ENCODE measurements around the gene MAP4K2.

Gene MAP4K2

DNA sequence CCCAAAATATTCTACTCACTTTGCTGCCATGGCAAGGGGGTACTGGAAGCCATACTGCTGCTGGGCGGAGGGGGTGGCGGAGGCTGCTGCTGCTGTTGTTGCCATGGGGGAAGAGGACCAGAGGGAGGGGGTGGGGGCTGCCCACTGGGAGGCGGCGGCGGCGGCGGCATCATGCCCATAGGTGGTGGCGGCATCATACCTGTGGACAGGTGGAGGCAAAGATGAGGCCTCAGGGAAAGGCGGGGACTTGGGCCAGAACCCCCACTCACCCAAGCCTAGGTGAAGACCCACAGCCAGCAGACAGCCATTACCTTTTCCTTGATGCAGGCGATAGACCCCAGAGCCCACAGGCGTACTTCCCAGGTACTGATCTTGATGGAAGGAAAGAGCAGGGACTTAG lies 36.1 kb downstream of the MAP4K2 start:
- no peak for DNase-seq

- no peak for DNase-seq
These were observed 37.0 kb downstream of the MAP4K2 start for GRCh38 chr11:64765851-64766665.

GRCh38 chr11:64765291-64765850 lies 37.6 kb downstream of the MAP4K2 start:
- DNase-seq, result no peak

DNA sequence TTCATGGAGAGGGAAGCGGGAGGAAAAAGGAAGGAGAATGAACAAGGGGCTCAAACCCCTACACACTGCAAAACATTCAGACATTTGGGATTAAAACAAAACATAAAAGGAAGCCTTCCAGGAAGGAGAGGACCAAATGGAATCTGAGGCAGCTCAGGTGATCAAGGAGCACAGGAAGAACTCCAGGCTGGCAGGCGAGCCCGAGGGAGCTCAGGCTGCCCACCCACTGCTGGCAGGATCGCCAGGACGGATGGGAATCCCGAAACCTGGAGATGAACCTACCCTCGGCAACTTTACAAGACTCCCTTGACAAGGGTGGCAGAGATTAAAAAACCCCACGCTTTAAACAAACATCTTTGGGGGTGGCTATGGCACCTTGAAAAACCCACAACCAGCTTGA lies 38.3 kb downstream of the MAP4K2 start:
- no peak for DNase-seq

- peak; percentile 43 for DNase-seq
These were observed 38.9 kb downstream of the MAP4K2 start for GRCh38 chr11:64764040-64764611.

- DNase-seq, result no peak
These were observed 39.4 kb downstream of the MAP4K2 start for GRCh38 chr11:64763526-64764039.

- no peak for DNase-seq
These were observed 40.1 kb downstream of the MAP4K2 start for GRCh38 chr11:64762674-64763525.

DNA sequence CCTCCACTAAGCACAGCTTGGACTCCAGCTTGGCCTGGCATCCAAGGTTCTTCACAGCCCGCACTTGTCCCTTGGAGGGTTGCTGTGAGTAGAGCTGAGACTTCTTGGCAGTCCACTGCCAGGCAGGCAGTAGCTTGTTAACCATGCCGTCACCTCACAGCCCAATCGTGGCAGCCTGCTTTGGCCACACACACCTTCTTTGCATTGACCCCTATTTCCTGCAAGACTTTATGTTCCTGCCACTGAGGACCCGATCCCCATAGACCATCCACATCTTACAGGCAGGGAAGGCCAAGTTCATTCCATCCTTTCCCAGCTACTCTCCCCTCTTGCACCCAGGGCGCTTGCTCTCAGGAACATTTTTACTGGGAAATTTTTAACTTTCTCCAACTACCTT lies 40.7 kb downstream of the MAP4K2 start:
- no peak for DNase-seq

DNA sequence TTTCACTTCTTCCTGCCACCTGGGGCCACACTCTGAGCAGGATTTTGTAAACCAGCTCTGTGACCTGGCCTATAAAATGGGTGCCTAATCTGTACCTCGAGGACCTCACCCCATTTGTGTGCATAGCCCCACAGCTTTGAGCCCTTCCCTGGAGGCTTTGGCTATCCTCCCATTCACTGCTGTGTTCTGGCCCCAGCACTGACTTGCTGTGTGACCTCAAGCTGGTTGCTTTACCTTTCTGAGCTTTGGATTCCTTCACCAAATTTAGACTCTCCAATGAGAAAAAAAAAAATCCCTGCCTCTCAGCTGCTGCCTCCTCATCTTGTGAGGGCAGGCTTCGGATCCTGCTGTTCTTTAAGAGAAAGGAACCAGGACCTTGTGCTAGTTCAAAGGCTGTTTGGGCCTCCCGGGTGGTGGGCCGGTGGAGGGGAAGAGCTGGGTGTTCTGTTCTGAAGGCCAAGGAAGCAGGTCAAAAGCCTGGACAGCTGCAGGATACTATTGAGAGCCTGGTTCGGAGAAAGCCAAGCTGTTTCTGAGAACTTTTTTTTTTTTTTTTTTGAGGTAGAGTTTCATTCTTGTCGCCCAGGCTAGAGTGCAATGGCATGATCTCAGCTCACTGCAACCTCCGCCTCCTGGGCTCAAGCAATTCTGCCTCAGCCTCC lies 42.1 kb downstream of the MAP4K2 start:
- DNase-seq, result no peak

DNA sequence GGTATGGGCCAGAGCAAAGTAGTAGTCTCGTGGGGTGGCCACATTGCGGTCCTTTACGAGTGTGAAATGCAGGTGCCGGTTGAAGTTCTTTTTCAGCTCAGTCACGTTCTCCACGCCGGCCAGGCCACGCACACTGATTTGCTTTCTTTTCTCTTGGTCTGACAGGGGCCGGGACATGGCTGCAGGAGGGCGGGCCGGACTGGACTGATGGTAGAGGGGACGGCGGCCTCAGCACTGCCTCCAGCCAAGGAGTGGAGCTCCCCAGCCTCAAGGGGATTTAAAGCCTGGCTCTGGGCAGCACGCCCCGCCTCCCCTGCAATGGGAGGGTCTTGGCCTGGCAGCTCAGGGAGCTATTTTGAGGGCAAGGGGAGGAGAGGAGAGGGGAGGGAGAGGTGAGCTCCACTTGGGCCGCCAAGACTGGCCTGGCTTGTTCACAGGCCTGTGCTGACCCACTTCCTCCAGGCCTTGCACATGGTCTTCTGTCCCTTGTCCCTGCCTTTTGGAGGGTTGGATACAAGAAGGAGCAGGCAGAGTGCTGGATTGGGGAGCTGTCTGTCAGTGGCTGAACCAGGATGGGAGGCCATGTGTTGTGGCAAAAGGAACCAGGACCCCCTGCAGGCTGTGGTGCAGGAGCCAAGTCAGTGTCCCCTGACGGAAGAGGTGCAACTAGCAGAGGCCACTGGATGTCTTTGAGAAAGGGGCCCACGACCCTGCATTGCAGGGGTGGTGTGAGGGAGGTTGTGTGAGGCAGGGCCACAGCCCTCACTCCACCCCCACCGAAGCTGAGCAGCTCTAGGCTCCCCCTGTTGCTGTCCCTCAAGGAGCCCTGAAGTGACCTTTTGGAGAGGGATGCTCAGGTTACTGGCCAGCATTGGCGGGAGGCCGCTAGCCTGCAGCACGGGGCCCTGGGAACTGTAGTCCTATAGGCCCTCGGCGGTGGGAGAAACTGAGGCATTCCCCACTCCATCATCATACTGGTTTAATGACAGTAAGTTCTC lies 43.0 kb downstream of the MAP4K2 start, which contains the start of gene PYGM:
PYGM (minus strand) TSS at position 253 of the 998 bp plus-strand sequence; CDS start at position 177, 76 bp downstream.
- DNase-seq, result no peak

- no peak for DNase-seq
These were observed 43.8 kb downstream of the MAP4K2 start for GRCh38 chr11:64759131-64759721.

- DNase-seq, result no peak
These were observed 44.5 kb downstream of the MAP4K2 start for GRCh38 chr11:64758330-64759079.

- DNase-seq, result no peak
These were observed 45.3 kb downstream of the MAP4K2 start for GRCh38 chr11:64757549-64758329.

DNA sequence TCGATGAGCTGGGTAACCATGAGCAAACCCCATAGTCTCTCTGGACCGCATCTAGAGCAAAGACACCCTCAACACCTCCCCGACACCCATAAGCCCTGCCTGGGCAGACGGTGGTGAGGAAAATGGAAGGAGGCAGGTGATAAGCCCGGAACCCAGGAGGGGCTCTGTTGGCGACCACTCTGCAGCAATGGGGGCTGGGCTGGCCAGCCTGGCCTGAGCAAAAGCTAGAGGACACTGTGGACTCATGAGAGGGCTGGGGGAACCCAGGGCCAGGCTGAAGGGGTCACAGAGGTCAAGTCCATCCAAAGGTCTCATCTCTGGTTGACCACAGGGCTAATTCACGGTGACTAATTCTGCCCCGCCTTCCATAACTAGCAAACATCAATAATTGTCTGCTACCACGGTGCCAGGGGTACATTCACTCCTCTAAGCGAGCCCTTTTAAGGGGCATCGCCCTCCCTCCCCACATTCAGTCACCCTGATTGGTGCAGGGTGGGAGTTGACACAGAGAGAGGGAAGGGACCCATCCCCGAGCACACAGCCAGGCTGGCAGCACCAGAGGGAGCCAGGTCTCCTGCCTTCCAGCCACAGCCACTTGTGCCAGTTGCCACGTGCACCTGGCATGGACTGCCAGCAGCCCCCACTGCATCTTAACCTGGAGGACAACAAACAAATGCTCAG lies 47.2 kb downstream of the MAP4K2 start:
- DNase-seq, result no peak

DNA sequence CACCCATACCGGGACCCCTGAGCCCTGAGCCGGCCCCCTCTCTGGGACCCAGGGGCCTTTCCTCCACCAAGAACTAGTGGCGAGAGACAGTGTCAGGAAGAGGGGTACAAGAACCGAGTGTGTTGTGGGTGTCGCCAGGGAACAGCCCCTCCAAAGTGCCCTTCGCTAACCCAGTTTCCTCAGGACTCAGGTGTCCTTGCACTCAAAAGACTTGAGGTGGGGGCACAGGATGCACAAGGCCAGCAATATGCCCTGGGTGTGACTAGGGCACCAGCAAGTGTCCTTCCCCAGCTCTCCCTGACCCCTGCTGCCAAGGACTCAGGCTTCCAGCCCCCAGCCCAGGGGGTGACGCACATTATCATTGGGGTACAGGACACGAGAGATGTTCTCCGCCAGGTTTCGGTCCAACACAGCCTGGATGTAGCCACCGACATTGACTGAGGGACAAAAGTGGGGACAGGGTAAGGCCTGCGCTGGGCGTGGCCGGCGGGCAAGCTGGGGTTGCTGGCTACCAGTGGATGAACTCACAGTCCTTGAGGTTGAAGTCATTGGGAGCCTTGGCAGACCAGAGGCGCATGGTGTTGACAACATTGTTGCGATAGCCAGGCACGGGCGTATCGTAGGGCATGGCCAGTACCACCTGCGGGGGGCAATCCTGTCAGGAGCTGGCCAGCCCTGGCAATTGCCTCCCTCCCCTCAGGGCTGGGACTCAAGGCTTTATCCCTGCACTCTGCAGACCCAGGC lies 47.9 kb downstream of the MAP4K2 start:
- DNase-seq, result no peak

DNA sequence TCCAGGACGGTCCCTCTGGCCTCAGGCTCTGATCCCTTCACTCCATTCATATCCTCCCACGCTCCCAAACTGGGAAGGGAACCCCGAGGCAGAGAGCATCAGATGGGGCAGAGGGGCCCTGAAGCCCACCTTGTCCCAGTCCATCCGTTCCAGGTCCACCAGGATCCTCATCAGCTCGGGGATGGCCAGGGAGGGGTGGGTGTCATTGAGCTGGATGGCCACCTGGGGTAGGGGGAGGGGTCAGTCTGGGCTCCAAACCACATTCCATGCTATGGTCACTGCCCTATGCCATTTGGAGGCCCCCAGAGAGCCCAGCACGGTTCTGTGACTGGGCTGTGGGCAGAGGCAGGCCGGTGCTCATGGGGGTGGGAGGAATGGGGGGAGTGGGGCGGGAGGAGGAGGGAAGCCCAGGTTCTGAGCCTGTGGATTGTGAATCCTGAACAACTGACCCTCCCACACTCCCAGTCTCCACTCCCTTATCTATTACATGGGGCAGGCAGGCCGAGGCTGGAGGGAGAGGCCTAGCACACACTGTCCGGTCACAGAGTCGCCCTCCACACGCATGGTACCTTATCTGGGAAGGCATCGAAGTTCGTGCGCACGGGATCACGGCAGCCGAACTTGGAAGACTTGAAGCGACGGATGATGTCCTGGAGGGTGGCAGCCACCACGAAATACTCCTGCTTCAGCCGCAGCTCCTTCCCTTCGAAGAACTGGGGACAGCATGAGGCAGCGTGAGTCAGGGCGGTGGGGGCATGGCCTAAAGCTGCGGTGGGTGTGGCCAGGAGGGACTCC lies 48.7 kb downstream of the MAP4K2 start:
- no peak for DNase-seq
